Fibroblast of lung (primary cell): ENCODE measurements around the gene LRMDA. TPM values are rescaled to one million over a fixed set of nuclear protein-coding genes. Genes with fewer than 3 reads are reported as not detected.

Experiments used
- DNase-seq, 2 donors: peaks; one replicate each; pipeline versions ENCODE4 v3.0.0 to v3.0.0-alpha.2; 2010; ENCODE audit warnings: low read depth in 2 of 2
- H2AFZ ChIP-seq: 2 replicates; pipeline ENCODE4 v1.5.1; 2012; ENCODE audit warnings: low read length, control low read depth, inconsistent platforms
- H3K27ac ChIP-seq: 2 replicates; pipeline ENCODE4 v1.5.1; 2011; ENCODE audit warnings: low read length, control low read depth; ENCODE audit not compliant: insufficient read depth
- H3K27me3 ChIP-seq: 2 replicates; pipeline ENCODE4 v1.5.1; 2011; ENCODE audit warnings: mild to moderate bottlenecking, low read length; ENCODE audit not compliant: control insufficient read depth, insufficient read depth
- H3K36me3 ChIP-seq: 2 replicates; pipeline ENCODE4 v1.5.1; 2011; ENCODE audit warnings: low read length; ENCODE audit not compliant: control insufficient read depth, insufficient read depth
- H3K4me1 ChIP-seq: 2 replicates; pipeline ENCODE4 v1.5.1; 2011; ENCODE audit warnings: low read length; ENCODE audit not compliant: control insufficient read depth, insufficient read depth; ENCODE audit errors: extremely low read depth
- H3K4me2 ChIP-seq: 2 replicates; pipeline ENCODE4 v1.5.1; 2011; ENCODE audit warnings: low read length, control low read depth; ENCODE audit not compliant: insufficient read depth; ENCODE audit errors: extremely low read depth
- H3K4me3 ChIP-seq, 4 experiments: fragments of 200-600 bp in 1 of 4; sonication (generic) in 1 of 4; replicated peaks in 1 of 4; 2 replicates each; pipeline ENCODE4 v1.5.1; 2011 to 2016; ENCODE audit warnings: low read length in 4 of 4, low read depth in 3 of 4, mild to moderate bottlenecking in 3 of 4, control low read depth in 2 of 4, inconsistent platforms in 1 of 4, mixed read lengths in 1 of 4; ENCODE audit not compliant: insufficient read depth in 1 of 4; ENCODE audit errors: control extremely low read depth in 1 of 4
- H3K79me2 ChIP-seq: 2 replicates; pipeline ENCODE4 v1.5.1; 2012; ENCODE audit warnings: mild to moderate bottlenecking, low read length, inconsistent platforms; ENCODE audit not compliant: control insufficient read depth, insufficient read depth
- H3K9ac ChIP-seq: 2 replicates; pipeline ENCODE4 v1.5.1; 2011; ENCODE audit warnings: mild to moderate bottlenecking, low read length, control low read depth; ENCODE audit not compliant: insufficient read depth
- H3K9me3 ChIP-seq: 2 replicates; pipeline ENCODE4 v1.5.1; 2012; ENCODE audit warnings: low read depth, low read length; ENCODE audit not compliant: control insufficient read depth, insufficient read depth
- H4K20me1 ChIP-seq: 2 replicates; pipeline ENCODE4 v1.5.1; 2011; ENCODE audit warnings: low read length; ENCODE audit not compliant: control insufficient read depth, insufficient read depth; ENCODE audit errors: extremely low read depth
- EZH2 ChIP-seq: IDR thresholded peaks from 2 replicates; pipeline ENCODE4 v1.5.1; 2012; ENCODE audit warnings: low read length, control low read depth, mild to moderate bottlenecking; ENCODE audit errors: missing control alignments
- polyA plus RNA-seq, 2 donors: library from polyadenylated mRNA; depleted of rRNA in 1 of 2; stranded (reverse) in 1 of 2; unstranded in 1 of 2; fragments of >200 nt; gene quantifications; 2 replicates each; pipeline ENCODE4 v1.2.1, GENCODE V29; 2011 to 2012; ENCODE audit warnings: missing spikeins in 1 of 2
- total RNA-seq: library from RNA; depleted of rRNA; stranded (reverse); fragments of >200 nt; gene quantifications from 2 replicates; pipeline ENCODE4 v1.2.1, GENCODE V29; 2014
- TF ChIP-seq, protein P1 (sequence below), 2 donors: IDR thresholded peaks in 1 of 2; conservative IDR thresholded peaks in 1 of 2; 1 replicate in 1 of 2; 2 replicates in 1 of 2; pipeline ENCODE4 v1.5.1; 2011 to 2012; ENCODE audit warnings: low read length in 2 of 2, control low read depth in 1 of 2, inconsistent platforms in 1 of 2, low read depth in 1 of 2, mild to moderate bottlenecking in 1 of 2

Gene LRMDA
- total and polyA plus RNA-seq, 2 donors (not counting 1 experiment from before 2014, with no cell fraction given): 1.7 to 2.0 TPM

DNA sequence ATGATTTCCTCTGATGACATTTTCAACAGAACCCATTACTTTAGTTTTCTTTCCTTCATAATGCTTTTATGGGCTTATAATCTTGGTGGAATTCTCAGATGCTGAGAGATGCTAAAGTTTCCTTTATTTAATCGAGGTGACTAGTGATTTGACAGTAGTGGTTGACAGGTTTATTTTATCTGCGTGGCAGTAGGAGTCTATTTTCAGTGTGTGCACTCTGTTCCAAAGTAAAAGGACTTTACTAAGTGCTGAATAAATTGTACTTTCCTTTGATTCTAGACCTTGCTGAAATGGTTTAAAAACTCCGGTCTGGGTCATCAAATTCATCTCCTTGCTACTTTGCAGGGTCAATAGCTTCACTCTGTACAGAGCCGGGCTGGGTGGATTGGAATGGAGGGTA, 900.3 kb downstream of the LRMDA start:
- Histone ChIP-seq H3K27ac (no peak overlapping the region), H2AFZ (no peak overlapping the region), H3K36me3 (no peaks in the 10 kb centered on the region), H3K27me3 (no peaks in the 10 kb centered on the region), H3K9me3 (no peaks in the 10 kb centered on the region), H3K79me2 (no peaks in the 10 kb centered on the region), H3K4me3 (no peak overlapping the region), H3K4me2 (no peak overlapping the region), H3K4me1 (peaks cover 2% of the 10 kb centered on the region), H4K20me1 (no peaks in the 10 kb centered on the region), H3K9ac (no peak overlapping the region)
- DNase-seq: no peak
- TF ChIP-seq, protein P1, sequence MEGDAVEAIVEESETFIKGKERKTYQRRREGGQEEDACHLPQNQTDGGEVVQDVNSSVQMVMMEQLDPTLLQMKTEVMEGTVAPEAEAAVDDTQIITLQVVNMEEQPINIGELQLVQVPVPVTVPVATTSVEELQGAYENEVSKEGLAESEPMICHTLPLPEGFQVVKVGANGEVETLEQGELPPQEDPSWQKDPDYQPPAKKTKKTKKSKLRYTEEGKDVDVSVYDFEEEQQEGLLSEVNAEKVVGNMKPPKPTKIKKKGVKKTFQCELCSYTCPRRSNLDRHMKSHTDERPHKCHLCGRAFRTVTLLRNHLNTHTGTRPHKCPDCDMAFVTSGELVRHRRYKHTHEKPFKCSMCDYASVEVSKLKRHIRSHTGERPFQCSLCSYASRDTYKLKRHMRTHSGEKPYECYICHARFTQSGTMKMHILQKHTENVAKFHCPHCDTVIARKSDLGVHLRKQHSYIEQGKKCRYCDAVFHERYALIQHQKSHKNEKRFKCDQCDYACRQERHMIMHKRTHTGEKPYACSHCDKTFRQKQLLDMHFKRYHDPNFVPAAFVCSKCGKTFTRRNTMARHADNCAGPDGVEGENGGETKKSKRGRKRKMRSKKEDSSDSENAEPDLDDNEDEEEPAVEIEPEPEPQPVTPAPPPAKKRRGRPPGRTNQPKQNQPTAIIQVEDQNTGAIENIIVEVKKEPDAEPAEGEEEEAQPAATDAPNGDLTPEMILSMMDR (conservative IDR thresholded peaks at IDR 0.05 in 1 of 2, IDR thresholded peaks at IDR 0.05 in 1 of 2; ENCODE audit: low read depth in 1 of 2, low read length in 2 of 2): no peak
- TF ChIP-seq EZH2: no peak

DNA sequence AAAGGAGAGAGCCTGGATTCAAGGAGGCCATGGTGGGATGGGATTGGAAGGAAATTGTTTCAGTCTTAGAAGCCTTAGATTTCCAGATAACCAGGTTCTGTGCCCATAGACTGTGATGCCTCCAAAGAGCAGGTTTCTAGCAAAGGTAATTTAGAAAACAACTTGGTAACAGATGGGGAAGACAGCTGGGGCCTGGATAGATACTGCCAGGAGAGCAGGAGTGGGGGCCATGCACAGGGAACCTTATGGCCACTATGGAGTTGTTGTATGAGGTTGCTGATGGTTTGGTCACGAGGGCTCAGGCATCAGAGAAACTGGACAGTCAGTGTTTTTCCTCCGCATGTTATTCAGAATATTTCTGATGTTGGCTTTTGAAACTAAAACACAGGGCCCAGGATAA, 901.9 kb downstream of the LRMDA start:
- Histone ChIP-seq H3K9ac (no peak overlapping the region), H3K27me3 (no peaks in the 10 kb centered on the region), H3K4me1 (peaks cover 6% of the 10 kb centered on the region)

GRCh38 chr10:76333796-76334195, 902.4 kb downstream of the LRMDA start:
- TF ChIP-seq, protein P1 (conservative IDR thresholded peaks at IDR 0.05 in 1 of 2, IDR thresholded peaks at IDR 0.05 in 1 of 2; ENCODE audit: low read depth in 1 of 2, low read length in 2 of 2): no peak
- TF ChIP-seq EZH2: no peak
- Histone ChIP-seq H3K4me2 (no peak overlapping the region), H3K9me3 (no peaks in the 10 kb centered on the region), H4K20me1 (no peaks in the 10 kb centered on the region), H2AFZ (peak overlapping the region; percentile 10), H3K4me1 (peaks cover 6% of the 10 kb centered on the region), H3K79me2 (no peaks in the 10 kb centered on the region), H3K36me3 (no peaks in the 10 kb centered on the region), H3K27ac (no peak overlapping the region), H3K4me3 (no peak overlapping the region), H3K9ac (no peak overlapping the region), H3K27me3 (no peaks in the 10 kb centered on the region)
- DNase-seq: no peak

More for the DNA sequence above, 901.9 kb downstream of the LRMDA start:
- no peaks in the 10 kb centered on the region for H3K79me2 ChIP-seq
- no peaks in the 10 kb centered on the region for H3K36me3 ChIP-seq
- H2AFZ ChIP-seq: no peak overlapping the region
- TF ChIP-seq, protein P1 (conservative IDR thresholded peaks at IDR 0.05 in 1 of 2, IDR thresholded peaks at IDR 0.05 in 1 of 2; ENCODE audit: low read depth in 1 of 2, low read length in 2 of 2): no peak
- TF ChIP-seq EZH2: no peak
- H3K4me2 ChIP-seq: no peak overlapping the region
- no peak overlapping the region for H3K4me3 ChIP-seq
- no peak for DNase-seq
- H4K20me1 ChIP-seq: no peaks in the 10 kb centered on the region
- no peak overlapping the region for H3K27ac ChIP-seq
- no peaks in the 10 kb centered on the region for H3K9me3 ChIP-seq
